HG03457 (cell line): ENCODE data around the gene DIP2B.

Experiments
- ATAC-seq: cut with Tn5 transposase; IDR thresholded peaks from one replicate; pipeline ENCODE4 v1.9.1; 2021; ENCODE audit warnings: moderate number of reproducible peaks; ENCODE audit not compliant: unreplicated experiment

Gene DIP2B

DNA sequence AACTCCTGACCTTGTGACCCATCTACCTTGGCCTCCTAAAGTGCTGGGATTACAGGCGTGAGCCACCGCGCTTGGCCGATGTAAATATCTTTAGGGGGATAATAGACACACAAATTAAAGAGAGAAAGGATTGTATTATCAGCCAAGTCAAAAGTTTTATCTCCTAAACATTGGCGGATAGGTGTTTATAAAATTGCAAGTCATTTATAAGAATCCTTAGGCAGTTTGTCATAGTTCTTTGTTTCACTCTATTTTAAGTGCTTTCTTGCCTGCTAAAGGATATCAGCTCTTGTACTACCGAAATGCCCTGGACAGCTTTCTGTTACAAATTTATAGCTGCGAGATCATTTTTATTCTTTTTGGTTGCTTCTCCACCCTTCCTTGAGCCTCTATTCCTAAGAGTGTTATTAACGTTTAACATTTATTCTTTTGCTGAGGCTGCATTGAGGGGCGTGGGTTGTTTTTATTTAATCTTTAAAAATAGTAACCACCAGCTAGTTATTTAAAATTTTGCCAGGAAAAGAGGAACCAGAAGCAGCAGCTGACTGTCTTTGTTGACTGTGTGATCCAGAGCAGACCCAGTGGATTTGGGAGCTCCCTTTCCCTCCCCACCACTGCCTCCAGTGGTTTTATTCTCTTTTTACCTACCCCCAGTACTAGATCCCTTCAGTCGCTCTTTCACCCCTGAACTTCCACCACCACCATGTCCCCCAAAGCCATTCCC lies 106.4 kb downstream of the DIP2B start:
- ATAC-seq: no peak

DNA sequence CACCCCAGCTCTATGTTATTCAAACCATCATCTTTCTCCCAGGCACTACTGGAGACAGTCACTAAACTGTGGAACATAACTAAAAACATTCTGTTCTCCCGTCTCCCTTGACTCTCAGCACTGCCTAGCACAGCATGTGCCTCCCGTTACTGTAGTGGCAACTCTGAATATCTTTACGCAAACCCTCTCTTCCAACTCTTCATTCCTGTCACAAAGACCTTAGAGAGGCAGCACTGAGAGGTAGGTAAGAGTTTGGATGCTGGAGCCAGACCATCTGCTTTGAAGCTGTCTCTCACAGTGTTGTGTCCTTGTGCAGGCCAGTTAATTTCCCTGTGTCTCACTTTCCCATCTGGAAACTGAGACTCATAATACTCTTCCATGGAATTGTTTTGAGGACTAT lies 108.1 kb downstream of the DIP2B start:
- no peak for ATAC-seq

DNA sequence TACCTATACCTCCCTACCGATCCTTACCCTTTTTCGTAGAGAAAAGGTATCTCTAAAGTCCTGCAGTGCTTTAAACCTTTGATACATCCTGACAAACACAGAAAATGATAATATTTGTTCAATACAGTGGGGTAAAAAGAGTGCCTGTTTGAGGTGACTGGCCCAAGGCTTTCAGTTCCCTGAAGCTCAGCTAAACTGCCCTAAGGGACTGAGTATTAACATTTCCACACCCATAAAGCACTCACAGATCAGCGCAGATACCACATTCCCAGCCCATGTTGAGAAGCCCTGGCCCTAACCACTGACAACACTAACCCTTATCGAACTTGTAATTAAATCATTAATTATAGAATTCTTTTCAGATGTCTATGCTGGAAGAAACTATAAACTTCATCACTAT lies 108.7 kb downstream of the DIP2B start:
- no peak for ATAC-seq

DNA sequence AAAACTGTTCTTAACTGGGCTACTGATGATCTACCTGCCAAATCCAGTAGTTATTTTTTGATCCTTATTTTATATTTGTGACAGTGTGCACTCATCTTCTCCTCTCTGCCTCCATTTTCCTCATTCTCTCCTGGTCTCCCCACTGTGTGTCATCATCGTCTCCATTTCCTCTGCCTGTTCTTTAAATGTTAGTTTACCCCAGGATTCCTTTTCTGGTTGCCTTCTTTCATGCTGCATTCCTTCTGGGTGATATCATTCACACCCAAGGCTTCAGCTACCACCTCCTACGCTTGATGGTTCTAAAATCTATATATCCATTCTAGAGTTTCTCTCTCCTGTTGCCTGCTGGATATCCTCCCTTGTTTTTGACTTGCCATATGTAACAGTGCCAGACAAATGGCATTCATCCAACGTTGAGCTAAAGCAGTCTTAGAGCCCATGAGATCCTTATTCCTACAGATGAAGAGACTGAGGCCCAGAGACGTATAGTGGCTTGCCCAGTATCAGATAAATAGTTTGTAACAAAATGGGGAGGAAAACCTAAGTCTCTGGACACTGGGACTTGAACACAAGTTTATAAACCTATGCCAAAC lies 109.5 kb downstream of the DIP2B start:
- ATAC-seq: no peak

DNA sequence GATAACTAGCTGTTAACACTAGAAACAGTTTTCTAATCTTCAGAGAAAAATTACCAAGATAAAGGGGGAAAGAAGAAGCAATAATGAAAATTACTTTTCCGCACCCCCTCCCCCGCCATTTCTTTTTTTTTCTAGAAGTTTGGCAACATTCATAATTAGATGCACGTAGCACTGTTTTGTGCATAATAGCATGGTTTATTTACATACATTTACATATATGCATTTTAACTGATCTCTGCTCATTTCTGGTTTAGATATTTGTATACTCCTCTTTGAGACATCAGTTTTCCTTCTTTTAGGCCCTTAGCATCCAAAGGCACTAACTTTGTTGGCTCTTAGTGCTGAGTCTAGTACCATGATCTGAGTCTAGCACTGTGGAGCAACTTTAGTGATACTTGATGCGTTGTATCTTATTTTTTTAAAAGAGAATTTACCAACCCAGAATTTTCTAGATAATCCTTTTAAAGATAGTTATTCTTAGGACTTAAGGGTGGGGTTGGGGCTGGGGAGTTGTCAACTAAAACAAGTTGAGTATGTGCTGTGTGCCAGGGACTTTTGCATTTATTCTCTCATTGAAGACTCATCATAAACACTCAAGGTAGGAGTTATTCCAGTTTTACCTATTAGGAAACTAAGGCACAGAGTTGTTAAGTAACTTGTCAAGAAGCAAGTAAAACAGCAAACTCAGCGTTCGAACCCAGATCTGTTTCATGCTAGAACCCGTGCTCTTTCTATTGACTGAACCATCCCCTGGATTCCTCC lies 110.5 kb downstream of the DIP2B start:
- ATAC-seq: no peak

DNA sequence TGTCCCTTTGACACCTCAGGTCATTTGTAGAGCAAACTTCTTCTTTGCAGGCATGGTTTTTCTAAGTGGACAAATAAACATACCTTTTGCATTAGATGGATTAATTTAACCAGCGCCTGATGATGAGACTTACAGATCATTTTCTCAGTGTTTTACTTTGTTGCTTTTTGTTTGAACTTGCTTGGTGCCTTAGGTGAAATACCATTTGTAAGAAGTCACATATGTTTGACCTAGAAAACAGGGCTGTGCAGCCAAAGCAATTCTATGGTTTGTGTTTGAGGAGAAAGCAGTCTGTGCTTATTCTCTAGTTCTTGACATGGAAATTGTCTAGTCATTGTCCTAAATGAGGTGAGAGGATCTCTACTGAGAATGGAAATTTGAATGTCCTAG lies 111.1 kb downstream of the DIP2B start:
- no peak for ATAC-seq

DNA sequence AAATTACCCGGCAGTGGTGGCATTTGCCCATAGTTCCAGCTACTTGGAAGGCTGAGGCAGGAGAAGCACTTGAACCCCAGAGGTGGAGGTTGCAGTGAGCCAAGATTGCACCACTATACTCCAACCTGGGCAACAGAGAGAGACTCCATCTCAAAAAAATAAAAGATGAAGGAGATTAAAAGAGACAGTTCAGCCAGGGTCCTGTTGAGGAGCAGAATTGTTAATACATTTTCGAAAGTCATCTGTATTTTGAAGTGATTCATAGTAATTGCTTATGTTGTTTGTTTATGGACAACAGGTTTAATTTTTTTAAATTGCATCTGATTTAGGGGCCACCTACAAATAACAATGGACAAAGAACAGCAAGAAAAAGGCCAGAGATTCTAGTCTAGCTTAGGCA lies 112.9 kb downstream of the DIP2B start:
- ATAC-seq: no peak

DNA sequence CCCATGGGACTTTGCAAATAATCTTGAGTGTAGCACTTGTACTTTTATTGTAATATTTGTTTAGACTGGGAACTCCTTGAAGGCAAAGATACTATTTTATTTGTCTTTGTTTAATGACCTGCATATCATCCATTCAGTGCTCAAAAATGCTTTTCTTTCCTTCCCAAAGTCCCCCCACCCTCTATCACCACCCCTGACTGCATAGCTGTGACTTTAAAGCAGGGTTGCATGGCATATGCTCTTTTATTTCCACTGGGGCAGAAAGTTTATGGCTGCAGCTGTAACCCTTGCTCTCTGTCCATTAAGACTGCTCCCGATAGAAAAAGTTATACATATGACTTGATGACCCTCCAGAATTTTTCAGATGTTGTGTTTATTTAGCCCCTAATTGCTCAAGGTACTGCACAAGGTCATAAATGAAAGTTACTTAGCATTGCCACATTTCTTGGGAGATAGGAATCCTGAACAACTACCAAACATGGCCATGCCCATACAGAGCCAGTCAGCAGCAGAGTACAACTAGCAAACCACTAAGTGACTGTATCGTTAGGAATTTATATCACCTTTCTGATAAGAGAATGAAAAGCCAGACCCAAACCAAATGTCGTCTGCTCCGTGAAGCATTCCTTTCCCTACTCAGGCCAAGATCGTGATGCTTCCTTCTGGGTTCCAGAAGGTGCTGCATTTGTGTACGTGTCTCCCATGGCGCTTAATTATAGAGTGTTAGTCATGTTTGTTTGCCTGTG lies 114.3 kb downstream of the DIP2B start:
- ATAC-seq: no peak

DNA sequence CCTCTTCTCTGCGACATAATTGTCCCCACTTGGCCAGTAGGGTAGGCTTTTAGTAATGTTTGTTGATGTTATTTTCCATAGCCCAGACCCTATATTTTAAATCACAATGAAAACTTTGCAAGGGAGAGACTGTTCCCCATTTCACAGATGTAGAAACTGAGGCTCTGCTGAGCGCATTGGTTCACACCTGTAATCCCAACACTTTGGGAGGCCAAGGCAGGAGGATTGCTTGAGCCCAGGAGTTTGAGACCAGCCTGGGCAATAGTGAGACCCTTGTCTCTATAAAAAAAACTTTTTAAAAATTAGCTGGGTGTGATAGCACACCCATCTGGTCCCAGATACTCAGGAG lies 114.8 kb downstream of the DIP2B start:
- no peak for ATAC-seq

DNA sequence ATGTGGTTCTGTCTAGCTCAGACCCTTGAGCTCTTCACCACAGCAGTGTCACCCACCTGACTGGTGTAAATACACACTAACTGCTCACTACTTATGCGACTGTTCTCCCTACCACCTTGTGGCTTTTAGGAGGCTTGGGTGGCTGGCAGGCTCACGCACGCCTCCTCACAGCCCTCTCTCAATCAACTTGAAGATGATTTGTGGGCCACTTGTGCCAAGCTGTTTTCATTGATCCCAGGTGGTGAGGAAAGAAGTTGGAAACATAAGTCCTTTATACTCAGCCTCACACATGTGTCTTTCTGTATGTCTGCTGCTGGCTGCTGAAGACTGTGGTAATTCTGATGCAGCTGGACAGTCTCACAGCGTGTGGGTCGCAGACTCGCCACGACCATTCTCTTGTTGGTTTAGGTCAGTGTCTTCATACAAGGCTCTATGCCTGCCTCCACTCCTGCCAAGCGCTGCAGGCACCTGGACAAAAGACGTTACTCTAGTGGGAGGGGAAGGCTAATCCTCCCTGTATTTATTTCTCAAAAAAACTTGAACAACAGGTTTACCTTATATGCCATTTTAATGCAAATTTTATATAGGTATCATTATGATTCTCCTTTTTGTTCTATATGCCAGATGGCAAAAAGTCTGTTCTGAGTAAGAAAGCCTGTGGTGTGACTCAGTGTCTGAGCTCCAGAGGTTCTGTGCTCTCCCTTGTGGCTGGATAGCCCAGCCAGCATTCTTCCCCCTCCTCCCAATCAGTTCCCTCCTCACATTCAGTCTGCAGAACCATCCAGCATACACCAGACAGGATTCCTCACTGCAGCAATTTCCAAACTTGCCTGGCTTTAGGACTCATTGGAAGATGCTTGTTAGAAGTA lies 115.6 kb downstream of the DIP2B start:
- no peak for ATAC-seq

DNA sequence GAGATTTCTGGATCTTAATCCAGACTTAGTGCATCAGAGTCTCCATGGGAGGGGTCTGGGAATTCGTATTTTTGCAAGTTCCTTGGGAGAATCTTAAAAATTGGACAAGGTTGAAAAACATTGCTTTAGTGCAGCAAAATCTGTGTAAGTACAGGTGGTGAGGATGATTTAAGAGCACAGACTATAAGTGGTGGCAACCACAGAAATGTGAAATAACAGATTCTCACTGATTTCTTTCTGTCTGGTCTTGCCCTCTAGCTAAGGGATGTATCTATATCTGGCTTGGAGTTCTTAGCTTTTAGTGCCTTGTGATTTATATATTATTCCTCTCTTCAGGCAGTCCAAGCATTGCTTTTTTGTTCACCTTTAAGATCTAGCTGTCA lies 116.2 kb downstream of the DIP2B start:
- no peak for ATAC-seq

DNA sequence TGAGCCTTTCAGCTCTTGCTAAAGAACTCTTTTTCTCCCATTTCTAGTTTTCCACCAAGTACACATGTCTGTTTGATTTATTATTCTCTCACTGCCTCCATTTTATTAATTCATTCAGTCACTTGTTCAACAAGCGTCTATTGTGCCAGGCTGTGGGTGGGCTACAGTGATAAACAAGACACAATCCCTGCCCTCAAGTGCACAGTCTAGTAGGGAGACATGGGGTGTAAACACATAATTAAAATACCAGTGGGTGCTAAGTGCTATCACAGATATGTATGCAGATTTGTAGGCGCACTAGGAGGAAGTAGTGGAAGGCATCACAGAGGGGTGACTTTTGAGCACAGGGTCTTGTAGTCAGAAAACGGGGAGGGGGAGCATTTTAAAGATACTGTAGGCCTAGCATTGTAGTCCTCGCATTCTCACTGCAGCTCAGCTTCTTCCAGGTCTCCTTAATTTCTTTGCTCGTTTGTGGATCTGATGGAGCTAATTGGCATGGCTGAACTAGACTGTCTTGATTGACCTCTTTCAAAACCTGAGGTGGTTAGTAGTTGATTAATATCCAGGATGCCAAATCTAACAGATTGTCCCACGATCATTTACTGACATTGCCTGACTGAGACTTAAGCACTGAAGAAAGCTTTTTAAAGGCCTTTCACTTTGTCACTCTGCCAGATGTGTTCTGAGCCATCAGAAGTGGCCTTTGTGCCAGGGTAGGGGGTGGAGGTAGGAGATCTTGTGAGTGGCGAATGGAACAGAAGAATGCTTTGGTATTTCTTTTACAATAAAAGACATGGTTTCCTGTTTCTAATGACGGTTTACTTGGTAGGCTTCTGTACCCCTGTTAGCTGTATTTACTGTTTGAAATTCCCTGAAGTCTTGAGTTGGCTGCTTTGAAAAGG lies 116.9 kb downstream of the DIP2B start:
- no peak for ATAC-seq

DNA sequence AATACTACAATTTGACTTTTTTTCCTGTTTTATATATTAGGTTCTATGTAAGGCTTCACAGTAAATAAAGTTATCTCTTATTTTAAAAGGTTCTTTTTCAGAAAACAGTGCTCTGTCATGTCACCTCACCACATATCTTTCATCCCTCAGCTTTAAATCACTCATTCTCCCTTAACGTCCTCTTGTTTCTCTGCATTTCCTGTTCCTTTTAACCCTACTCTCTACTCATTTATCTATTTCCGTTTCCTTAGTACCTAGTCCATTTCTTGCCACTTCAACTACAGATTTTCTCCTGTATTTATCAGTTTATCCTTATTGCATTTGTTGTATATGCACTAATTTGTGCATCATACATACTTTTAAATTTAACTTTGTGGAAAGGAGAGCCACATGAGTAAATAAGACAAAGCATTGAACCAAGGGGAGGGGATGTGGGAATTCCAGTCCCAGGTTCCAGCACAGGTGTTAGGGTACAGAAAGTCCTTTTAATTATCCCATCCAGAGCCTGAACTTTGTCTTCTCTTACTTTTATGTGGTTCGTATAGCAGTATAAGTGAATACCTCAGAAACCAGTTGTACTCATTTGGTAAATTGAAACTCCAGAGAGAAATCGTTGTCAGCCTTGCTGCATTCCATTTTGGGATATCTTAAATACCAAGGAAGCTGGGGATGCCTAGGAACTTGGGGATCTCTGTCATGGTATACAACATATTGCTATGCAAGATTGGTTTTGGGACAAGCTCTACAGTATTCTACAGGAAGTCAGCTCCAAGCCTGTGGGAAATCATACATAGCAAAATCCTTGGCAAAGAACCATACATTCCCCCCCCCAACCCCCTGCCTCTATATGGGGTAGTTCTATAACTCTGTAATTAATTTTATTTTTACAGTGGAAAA lies 120.5 kb downstream of the DIP2B start:
- ATAC-seq: no peak

DNA sequence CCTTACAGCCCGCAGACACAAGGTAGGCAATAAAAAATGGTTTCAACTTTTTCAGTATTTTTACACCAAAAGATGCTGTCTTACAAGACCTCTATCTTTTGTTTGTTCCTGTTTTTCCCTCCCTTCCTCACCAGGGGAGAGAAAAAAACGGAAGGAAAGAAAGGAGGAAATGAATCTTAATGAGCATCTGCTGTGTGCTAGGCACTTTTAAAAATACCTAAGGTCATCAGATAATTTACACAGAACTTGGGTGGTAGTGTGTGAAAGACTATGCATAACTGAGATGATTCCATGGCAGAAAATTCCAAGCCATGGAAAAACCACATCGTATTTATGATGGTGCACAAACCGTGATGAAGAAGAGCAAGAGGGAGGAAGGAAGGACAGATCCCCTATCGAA lies 121.2 kb downstream of the DIP2B start:
- ATAC-seq: no peak

DNA sequence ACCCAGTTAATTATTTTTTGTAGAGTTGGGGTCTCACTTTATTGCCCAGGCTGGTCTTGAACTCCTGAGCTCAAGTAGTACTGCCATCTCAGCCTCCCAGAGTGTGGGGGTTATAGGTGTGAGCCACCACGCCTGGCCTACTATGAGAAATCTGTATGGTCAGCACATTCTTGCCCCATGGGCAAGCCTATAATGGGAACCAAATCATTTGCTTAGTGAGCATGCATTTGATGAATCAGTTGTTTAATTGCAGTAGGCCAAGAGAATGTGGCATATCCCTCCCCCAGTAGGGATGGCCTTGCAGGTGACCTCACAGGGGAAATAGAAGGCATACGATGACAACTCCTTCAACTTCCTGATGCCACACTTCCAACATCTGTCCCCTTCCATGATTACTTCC lies 122.7 kb downstream of the DIP2B start:
- ATAC-seq: no peak

DNA sequence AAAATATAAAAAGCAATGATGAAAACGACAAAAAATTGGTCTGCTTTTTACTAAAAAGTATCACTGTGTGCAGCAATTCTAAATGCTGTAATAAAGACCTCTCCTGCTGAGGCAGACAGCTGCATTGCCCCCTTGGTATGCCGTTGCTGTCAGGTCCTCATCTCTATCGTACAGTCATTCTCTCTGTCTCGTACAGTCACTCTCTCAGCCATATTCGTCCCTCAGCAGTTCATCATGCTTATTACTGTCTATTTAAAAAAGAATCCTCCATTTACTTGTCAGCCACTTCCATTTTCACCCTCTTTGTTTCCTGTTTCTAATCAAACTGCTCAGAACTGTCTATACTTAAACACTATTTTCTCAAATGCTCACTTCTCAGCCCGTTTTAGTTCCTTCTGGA lies 123.6 kb downstream of the DIP2B start:
- ATAC-seq: no peak

DNA sequence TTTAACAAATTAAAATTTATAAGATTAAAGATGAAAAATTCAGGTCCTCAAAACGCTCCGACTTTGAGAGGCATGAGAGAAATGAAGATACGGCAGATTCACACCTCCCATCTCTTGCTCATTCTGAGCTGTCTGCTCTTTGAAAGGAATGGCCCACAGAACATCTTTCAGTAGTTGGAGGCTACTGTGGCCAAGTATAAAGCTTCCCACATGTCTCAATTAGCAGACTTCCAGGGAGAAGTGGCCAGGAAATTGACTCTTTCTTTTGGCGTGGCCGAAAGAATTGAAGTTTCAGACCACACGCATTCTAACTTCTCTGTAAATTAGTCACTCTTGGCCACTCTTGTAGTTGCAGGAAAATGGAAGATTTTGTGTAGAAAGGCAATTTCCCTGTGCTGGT lies 129.2 kb downstream of the DIP2B start:
- no peak for ATAC-seq

DNA sequence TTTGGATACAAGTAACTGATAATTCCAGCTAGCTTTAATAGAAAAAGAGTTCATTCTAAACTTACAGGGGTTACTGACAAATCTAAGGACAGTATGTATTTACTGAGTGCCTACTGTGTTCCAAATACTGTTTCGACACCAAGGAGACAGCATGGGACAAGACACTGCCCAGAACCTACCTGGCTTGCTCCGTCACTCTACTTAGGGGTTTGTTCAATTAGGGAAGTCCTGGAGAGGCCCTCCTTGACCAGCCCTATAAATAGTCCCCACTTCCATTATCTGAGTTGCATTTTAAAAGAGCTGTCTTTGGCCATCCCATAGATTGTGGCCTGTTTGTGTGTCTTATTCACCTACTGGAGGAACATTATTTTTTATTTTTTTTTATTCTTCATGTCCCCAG lies 129.6 kb downstream of the DIP2B start:
- ATAC-seq: no peak

DNA sequence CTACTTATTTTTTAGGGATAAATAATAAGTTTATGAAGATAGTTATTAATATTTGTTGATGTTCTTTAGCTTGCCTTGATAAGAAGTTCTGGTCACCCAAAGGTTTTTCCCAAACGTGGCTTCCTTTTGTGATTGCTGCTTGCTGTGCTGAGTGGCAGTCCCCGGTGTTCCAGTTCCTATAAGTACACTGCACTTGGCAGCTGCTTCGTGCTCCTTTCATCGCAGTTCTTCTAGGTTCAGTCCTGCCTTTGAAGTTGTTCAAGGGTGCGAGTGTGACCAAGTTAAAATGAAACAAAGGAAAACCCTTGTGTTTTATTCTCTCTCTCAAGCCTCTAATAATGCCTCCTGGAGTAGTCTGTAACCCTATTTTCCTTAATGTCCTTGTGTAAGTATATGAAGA lies 130.6 kb downstream of the DIP2B start:
- ATAC-seq: no peak
